ENCODE results near the gene TWSG1.

DNA sequence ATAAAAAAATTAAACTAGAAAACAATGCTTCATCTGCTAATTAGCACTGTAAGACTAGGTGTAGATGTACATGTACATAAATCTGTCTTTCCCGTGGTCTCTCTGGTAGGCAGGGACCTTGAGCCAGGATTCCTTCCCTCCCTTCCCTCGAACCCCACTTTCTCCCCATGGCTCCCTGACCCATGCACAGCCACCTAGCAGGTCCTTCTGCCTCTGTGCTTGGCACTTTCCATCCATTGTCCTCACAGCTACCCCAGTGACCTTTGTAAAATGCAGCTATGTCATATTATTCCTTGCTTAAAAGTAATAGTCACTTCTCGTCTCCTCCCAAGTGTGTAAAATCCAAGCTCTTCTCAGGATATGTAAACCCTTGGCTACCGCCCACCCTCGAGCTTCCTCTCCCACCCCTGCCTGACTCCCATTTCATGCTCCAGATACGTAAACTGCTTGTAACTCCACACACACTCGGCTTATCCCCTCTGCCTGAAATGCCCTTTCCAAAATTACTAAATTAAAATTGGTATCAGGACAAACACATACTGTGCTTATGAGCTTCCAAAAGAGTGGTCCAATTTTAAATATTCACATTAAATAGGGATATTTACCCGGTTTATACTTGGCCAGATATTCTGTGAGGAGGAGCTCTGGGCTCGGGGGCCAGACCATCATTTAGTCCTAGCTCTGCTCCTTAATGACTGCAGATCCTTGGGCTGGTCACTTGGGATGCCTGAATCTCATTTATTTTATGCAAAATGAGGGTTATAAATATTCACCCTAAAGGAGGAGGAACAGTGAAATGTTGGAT is 86.7 kb downstream of the TWSG1 start:
- TF ChIP-seq, protein P1, sequence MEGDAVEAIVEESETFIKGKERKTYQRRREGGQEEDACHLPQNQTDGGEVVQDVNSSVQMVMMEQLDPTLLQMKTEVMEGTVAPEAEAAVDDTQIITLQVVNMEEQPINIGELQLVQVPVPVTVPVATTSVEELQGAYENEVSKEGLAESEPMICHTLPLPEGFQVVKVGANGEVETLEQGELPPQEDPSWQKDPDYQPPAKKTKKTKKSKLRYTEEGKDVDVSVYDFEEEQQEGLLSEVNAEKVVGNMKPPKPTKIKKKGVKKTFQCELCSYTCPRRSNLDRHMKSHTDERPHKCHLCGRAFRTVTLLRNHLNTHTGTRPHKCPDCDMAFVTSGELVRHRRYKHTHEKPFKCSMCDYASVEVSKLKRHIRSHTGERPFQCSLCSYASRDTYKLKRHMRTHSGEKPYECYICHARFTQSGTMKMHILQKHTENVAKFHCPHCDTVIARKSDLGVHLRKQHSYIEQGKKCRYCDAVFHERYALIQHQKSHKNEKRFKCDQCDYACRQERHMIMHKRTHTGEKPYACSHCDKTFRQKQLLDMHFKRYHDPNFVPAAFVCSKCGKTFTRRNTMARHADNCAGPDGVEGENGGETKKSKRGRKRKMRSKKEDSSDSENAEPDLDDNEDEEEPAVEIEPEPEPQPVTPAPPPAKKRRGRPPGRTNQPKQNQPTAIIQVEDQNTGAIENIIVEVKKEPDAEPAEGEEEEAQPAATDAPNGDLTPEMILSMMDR (IDR thresholded peaks at IDR 0.05 in 8 of 11, conservative IDR thresholded peaks at IDR 0.05 in 3 of 11), result no peak
- no peak for TF ChIP-seq POLR2A (IDR thresholded peaks at IDR 0.05)
